GM12875 (cell line): ENCODE results near the gene UFC1.
A peak's percentile ranks its signal among the peaks of the same experiment; 100 is the strongest.
"Not testable (repeated sequence)": the region's sequence is repeated elsewhere in the genome, so short reads cannot be mapped to it uniquely, and the experiment has no call there.

ENCODE experiments used
- H3K4me3 ChIP-seq: one replicate; pipeline ENCODE4 v1.5.1; 2011; ENCODE audit warnings: low read depth, low read length, control low read depth
- CTCF ChIP-seq: IDR thresholded peaks from 2 replicates; pipeline ENCODE4 v1.5.1; 2011; ENCODE audit warnings: low read depth, mild to moderate bottlenecking, control low read depth, inconsistent platforms, low read length, moderate library complexity, borderline replicate concordance; ENCODE audit not compliant: insufficient read depth

The UFC1 gene

GRCh38 chr1:161153682-161154337 is at the start of gene UFC1:
UFC1 (plus strand) TSS chr1:161153978; CDS start chr1:161153998, 20 bp downstream.
- H3K4me3 ChIP-seq = peak within 1 kb of the TSS; percentile 57
- TF ChIP-seq CTCF = no peak

DNA sequence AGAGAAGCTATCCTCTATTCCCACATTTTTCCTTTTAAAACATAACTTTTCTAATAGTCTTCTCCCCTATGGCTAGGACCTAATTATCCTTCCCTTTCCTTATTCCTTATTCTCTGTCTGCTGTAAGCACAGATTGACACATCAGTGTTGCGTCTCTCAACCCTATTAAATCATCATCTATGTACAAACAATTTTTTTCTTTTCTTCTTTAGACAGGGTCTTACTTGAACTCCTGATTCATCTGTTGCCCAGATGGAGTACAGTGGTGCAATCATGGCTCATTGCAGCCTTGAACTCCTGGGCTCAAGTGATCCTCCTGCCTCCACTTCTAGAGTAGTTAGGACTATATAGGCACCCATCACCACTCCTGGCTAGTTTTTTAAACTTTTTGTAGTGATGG is 47.3 kb upstream of the UFC1 start:
- TF ChIP-seq CTCF = no peak
- no peak overlapping the region for H3K4me3 ChIP-seq

DNA sequence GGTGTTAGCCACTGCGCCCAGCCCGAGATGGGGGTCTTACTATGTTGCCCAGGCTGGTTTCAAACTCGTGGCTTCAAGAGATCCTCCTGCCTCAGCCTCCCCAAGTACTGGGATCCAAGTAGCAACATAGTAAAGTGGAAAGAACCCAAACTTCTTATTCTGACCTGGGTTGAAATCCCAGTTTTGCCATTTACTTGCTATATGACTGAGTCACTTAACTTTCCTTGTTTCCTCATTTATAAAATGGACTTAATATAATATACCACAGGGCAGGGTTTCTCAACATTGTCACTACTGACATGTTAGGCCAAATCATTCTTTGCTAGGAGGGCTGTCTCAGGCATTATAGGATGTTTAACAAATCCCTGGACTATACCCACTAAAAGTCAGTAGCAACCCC is 42.7 kb upstream of the UFC1 start:
- H3K4me3 ChIP-seq = no peak overlapping the region
- no peak for TF ChIP-seq CTCF

DNA sequence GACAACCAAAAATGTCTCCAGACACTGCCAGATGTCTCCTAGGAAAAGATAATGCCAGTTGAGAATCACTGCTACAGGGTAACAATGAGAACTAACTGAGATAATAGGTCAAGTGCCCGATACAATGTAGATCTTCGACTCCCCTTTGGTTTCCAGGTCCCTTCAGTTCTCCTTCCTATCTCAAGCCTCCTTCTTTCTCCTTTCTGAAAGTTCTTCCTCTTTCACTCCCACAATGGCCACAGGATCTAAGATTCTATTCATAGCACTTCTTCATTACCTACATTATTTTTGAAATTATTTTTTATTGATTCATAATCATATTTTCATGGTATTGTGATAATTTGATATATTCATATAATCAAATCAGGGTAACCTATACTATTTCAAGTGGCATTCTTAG is 42.3 kb upstream of the UFC1 start:
- TF ChIP-seq CTCF = no peak
- H3K4me3 ChIP-seq = no peak overlapping the region

DNA sequence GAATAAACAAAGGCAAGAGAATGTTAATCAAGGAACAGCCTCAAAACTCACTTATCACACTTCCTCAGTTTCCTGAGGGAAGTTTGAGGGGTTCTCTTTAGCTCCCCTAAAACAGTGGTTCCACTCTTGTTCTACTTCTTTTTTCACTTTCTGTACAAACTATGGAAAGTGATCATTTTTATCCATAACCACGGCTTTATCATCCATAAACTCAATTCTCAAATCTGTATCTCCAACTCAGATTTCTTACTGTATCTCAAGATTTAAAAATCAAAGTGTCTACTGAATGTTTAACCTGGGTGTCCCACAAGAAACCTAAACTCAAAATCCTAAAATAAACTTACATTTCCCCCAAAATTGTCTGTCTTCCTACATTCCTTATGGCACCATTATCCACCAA is 39.9 kb upstream of the UFC1 start:
- H3K4me3 ChIP-seq = no peak overlapping the region
- TF ChIP-seq CTCF = no peak

- H3K4me3 ChIP-seq = no peak overlapping the region
- TF ChIP-seq CTCF = no peak
These were observed 39.2 kb upstream of the UFC1 start for GRCh38 chr1:161114556-161114955.

DNA sequence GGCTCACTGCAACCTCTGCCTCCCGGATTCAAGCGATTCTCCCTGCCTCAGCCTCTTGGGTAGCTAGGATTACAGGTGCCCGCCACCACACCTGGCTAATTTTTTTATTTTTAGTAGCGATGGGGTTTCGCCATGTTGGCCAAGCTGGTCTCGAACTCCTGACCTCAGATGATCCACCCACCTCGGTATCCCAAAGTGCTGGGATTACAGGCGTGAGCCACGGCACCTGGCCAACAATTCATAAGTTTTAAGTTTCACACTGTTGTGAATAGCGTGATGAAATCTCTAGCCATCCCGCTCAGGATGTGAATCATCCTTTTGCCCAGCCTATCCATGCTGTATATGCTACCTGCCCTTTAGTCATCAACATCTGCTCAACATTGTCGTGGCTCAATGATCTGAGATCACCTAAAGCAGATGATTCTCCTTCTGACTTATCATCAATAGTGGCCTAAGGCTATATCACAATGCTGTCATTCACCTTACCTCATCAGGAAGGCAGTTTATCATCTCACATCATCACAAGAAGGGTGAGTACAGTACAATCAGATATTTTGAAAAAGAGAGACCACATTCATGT is 38.6 kb upstream of the UFC1 start:
- no peak for TF ChIP-seq CTCF
- H3K4me3 ChIP-seq = no peak overlapping the region

DNA sequence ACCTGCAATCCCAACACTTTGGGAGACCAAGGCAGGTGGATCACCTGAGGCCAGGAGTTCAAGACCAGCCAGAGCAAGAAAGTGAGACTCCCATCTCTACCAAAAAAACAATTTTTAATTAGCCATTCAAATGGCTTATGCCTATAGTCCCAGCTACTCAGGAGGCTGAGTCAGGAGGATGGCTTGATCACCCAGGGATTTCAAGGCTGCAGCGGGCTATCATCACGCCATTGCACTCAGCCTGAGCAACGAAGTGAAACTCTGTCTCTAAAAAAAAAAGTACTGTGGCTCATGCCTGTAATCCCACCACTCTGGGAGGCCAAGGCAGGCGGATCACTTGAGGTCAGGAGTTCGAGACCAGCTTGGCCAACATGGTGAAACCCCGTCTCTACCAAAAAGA is 37.8 kb upstream of the UFC1 start:
- H3K4me3 ChIP-seq = not testable (repeated sequence)
